AML-193 (cell line): Measurements from ENCODE around the gene QKI.
"Not testable (repeated sequence)": the region's sequence is repeated elsewhere in the genome, so short reads cannot be mapped to it uniquely, and the experiment has no call there.

ENCODE experiments used
- DNase-seq, 2 experiments: peaks; one replicate each; lab custom pipeline; 2025; lab: John Stamatoyannopoulos, UW

Gene QKI

DNA sequence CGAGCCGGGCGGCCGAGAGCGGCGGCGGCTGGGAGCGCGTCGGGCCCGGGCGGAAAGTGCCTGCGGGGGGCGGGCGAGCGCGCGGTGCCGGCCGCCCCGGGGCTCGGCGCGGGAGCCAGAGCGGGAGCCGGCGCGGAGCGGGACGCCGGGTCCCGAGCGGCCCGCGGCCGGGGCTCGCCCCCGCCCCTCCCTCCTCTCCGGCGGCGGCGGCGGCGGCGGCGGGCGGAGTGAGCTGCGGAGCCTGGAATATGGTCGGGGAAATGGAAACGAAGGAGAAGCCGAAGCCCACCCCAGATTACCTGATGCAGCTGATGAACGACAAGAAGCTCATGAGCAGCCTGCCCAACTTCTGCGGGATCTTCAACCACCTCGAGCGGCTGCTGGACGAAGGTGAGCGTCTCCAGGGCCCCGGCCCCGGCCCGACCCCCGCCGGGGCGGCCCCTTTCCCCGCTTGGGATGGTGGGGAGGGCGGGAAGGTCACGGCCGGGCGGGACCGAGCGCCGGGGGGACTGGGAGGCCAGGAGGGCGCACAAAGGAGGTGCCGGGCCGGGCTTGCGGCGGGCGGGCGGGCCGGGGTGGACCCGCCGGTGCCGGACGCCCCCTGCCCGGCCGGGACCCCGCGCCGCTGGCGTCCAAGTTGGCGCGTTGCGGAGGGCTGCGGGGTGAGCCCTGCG, 565 bp downstream of the QKI start:
- DNase-seq, result no peak

DNA sequence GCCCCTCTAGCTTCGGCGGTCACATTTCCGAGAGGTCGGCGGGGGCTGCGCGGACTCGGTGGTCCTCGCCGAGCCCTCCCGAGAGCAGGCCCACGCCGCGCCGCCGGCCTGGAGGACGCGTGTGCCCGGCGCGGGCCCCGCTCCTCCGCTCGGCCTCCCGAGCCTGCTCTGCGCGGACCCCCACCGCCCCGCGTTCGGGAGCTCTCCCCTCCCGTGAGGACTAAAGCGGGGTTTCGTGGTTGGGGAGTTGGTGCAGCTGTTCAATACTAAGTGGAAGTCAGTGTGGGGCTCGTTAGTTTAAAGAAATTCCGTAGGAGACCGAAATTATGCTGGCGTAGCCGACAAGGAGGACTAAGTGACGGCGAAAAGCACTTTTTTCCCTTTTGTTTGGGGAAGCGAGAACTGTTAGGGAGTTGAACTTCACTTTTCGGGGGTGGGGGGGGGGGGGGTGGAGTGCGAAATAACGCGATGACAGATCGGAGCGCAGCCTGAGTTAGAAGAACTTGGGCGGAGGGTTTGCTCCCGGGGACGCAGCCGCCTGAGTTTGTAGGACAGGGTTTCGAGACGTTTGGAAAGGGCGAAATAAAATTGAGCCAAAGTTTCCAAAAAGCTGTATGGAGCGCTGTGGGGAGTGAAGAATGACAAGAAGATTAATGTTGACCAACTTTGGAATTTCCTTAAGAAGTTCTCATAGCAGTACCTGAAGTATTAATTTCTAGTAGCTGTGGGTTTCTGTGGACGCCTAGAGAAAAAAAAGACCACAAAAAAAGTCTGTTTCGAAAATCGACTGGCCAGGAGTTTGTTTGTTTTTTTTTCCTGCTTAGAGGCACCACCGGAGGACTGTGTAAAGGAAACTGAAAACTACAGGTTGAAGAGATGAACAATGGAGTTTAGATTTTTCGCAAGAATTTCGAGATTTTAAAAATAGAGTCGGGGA, 1.4 kb downstream of the QKI start:
- no peak for DNase-seq

- DNase-seq, result peak; percentile 30 to 40
These were observed 2.2 kb downstream of the QKI start for GRCh38 chr6:163416557-163417253.

DNA sequence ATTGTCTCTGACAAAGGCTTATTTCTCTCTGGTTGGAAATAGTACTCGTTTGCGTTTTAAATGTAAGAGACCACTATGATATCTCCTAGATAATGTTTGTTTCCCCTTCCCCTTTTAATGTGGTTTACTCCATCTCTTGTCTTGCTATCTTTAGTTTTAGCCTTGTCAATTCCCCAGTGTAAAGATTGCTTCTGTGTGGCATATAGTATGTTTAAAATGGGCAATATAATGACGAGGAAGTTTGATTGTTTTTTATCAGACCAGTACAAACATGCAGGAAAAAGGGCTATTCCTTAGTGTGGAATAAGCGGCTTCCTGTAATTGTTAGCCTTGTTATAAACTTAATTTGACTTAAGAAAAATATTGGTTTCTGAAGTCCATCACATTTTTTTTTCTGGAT, 3.1 kb downstream of the QKI start:
- DNase-seq, result no peak

GRCh38 chr6:163418311-163419029, 4.0 kb downstream of the QKI start:
- DNase-seq, result no peak

DNA sequence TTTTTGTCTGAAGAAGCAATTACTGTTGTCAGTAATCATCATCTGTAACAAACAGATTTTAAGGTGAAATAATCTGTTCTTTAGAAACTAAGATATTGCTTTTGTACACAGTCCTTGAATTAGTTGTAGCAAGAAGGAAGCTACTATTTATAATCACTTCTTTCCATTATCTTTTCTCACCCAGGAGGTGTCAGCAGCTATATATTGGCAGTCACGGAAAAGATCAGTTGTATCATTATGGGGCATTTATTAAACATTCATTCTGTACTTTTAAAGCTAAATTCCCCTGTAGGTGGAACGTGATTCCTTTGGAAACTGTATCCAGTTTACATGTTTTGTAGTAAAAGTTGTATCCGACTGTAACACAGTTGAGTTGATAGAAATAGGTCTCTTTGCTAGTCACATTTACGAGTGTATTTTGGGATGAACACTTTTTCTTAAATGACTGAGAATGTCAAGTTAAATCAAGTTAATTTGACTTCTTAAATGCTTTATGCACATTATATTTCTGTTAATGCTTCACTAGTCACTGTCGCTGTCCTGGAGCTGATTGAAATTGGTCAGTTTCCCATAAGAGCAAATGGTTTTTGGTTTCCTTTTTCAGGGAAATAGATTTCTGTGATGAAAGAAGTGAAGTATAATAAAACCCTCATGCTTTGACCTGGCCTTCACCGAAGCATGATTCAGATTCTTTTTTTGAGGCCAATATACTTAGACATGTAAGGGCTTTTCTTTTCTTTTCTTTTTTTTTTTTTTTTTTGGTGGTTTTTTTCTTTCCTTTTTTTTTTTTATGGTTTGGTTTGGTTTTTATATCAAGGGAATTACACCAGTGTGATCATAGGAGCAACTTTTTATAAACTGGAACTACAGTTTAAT, 5.1 kb downstream of the QKI start:
- DNase-seq, result no peak

DNA sequence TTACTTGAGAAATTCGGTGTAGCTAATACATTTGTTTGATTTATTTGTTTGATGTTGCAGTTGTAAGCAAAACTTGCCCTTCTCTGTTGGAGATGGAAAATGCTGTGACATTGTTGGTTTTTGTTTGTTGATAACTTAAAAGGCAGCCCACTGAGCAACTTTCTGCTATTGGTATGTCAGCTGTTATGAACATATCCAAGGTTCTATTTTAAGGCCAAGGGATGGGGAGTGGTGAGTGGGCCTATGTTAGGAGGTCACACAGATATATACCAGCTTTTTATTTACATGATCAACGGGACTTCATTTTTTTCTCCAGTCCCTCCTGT, 5.7 kb downstream of the QKI start:
- no peak for DNase-seq

GRCh38 chr6:163422550-163422949, 8.0 kb downstream of the QKI start:
- no peak for DNase-seq

GRCh38 chr6:163423696-163424095, 9.2 kb downstream of the QKI start:
- DNase-seq, result no peak

DNA sequence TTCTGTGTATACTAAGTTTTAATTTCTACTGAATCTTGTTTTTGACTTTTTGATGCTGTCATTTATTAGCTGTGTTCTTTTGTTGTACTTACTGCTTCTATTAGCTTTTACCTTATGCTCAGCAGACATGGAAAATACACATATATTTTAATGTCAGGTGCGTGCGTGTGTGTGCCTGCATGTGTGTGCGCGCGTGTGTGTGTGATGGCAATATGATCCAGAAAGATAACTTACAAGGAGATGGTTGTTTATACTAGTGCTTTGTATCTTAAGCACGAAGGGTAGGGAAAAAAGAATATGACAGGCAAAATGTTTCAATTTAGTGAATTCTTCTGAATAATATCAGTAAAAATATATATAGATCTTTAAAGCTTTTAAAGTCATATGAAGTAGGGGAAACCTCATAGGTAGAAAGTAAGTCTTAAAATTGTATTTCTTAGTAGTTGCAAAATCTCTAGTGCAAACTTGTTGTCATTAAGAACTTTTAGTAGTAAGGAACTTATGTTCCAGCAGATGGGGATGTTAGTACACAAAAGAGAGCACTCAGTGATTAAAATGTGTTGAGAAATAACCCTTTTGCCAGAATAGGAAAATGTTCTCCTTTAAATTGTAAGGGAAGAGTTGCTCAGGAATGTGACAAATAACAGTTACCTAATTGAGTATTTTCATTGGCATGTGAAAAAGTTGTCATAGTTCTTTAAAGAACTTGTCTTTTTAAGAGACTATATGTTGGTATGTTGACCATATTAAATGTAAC, 13.2 kb downstream of the QKI start:
- DNase-seq, result peak; percentile 52 to 60

DNA sequence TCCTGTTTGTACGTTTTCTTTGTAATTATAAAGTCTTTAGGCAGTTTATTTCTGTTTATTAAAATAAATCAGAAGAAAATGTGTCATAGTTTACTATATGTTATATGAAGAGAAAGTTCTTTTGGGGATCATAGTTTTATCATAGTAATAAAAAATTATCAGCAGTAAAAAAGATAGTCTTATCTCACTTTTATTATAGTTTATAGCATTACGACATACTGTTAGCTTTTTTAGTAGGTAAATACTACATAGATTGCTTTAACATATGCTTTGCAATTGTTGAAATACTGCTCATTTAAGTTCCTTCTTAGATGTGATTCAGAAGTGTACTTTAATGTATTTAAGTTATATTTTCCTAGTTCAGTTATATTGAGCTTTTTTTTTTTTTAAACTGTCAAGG, 13.9 kb downstream of the QKI start:
- no peak for DNase-seq

DNA sequence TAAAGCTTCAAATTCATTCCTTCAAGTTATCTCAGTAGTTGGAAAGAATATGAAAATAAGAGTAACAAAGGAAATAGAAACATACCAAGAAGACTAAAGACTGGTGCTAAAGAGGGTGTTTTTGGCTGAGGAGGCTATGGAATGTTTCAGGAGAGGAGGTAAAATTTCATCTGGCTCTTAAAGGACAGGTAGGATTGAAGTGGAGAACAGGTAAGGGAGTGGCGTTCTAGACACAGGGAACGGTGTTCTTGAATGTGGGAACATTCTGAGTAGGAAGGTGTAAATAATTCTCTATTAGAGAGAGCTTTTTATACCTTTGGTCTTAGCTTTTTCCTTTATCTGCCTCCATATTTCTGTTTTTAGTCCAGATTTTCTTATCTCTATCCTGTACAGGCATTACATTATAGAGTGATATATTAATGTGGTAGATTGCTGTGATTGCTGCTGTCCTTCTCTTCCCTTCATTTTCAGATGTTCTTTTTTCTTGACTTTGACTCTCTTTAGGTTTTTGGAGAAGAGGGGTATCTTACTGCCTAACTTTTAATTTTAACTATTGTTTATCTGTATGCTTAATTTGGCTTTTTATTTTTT, 15.4 kb downstream of the QKI start:
- DNase-seq, result no peak

- DNase-seq, result no peak
These were observed 17.8 kb downstream of the QKI start for GRCh38 chr6:163432300-163432699.

- DNase-seq, result not testable (repeated sequence)
These were observed 19.0 kb downstream of the QKI start for GRCh38 chr6:163433486-163433885.

DNA sequence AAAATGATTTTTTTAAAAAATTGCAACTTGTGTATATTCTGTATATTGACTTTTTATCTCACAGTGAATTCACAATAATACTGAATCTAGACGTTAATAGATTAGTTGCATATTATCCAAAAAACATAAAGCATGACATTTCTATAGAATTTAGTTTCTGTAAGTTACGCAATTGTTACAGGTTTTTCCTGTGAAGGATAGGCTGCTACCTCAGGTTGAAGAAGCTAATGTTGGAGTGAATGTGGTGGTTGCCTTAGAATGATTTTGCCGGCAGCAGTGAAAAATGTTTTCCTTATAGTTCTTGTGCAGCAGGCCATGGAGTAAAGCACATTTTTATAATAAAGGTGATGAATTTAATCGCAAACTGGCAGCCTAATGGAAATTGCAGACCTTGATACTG, 20.5 kb downstream of the QKI start:
- DNase-seq, result no peak

- no peak for DNase-seq
These were observed 22.3 kb downstream of the QKI start for GRCh38 chr6:163436843-163437242.

- no peak for DNase-seq
These were observed 22.9 kb downstream of the QKI start for GRCh38 chr6:163437466-163437865.

DNA sequence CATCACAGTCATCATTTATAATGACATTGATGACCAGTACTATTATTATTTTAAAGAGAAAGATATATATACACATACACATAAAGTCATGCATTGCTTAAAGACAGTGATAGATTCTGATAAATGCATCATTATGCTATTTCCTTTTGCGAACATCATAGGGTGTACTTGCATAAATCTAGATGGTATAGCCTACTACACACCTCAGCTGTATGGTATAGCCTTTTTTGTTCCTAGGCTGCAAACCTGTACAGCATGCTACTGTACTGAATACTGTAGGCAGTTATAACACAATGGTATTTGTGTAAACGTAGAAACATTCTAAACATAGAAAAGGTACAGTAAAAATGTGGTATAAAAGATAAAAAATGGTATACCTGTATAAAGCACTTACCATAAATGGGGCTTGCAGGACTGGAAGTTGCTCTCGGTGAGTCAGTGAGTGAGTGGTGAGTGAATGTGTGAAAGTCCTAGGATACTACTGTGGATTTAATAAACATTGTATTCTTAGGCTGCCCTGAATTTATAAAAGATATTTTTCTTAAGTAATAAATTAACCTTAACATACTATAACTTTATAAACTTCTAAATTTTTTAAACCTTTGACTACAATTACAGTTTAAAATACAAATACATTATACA, 23.9 kb downstream of the QKI start:
- DNase-seq, result no peak

DNA sequence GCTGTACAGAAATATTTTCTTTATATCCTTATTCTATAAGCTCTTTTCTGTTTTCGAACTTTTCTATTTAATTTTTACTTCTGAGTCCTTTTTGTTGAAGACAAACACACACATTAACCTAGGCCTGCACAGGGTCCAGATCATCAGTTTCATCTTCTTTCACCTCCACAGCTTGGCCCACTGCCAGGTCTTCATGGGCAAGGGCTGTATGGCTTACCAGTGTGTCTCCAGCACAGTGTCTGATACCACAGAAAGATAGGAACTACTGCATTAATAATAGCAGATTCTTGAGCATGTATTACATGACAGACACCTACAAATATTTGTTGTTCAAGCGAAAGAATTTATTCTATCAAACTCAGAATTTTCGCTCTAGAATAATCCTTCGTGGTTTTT, 24.4 kb downstream of the QKI start:
- no peak for DNase-seq

DNA sequence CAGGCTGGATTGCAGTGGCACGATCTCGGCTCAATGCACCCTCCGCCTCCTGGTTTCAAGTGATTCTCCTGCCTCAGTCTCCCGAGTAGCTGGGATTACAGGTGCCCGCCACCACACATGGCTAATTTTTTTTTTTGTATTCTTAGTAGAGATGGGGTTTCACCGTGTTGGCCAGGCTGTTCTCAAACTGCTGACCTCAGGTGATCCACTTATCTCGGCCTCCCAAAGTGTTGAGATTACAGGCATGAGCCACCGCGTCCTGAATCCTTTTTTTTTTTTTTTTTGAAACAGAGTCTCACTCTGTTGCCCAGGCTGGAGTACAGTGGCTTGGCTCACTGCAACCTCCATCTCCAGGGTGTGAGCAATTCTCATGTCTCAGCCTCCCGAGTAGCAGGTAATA, 24.9 kb downstream of the QKI start:
- DNase-seq, result not testable (repeated sequence)
